Measurements from ENCODE around the gene MUC5B. TPM values are rescaled to one million over a fixed set of nuclear protein-coding genes. Genes with fewer than 3 reads are reported as not detected.

MUC5B gene
- total and polyA plus RNA-seq, 4 donors, result 0.17 to 0.95 (median 0.50) TPM; not detected in 1

GRCh38 chr11:1233351-1234053 is 10.6 kb downstream of the MUC5B start:
- no peaks in the 10 kb centered on the region for H3K36me3 ChIP-seq (ENCODE audit: control insufficient read depth in 4 of 4, insufficient read depth in 3 of 4, low read depth in 1 of 4, low read length in 3 of 4)
- no peak for DNase-seq (ENCODE audit: low spot score)
- TF ChIP-seq SP1 (IDR thresholded peaks at IDR 0.05), result no peak
- no peak for TF ChIP-seq CTCF (IDR thresholded peaks at IDR 0.05; ENCODE audit: low read depth, low read length, missing input control)
- no peak for TF ChIP-seq RAD21 (IDR thresholded peaks at IDR 0.05)
- no peak for TF ChIP-seq REST (IDR thresholded peaks at IDR 0.05)
- TF ChIP-seq HNF4G (IDR thresholded peaks at IDR 0.05), result no peak
- no peak for TF ChIP-seq NR2F2 (IDR thresholded peaks at IDR 0.05)
- TF ChIP-seq YY1 (IDR thresholded peaks at IDR 0.05), result no peak
- no peak for TF ChIP-seq FOXA1 (IDR thresholded peaks at IDR 0.05)
- no peak for TF ChIP-seq HNF4A (conservative IDR thresholded peaks at IDR 0.05)
- TF ChIP-seq FOXA2 (IDR thresholded peaks at IDR 0.05), result no peak
- no peak for TF ChIP-seq GABPA (IDR thresholded peaks at IDR 0.05 in 1 of 2, conservative IDR thresholded peaks at IDR 0.05 in 1 of 2)
- no peak for TF ChIP-seq ATF3 (IDR thresholded peaks at IDR 0.05)
- H3K4me1 ChIP-seq (ENCODE audit: control insufficient read depth in 4 of 4, insufficient read depth in 4 of 4, low read length in 3 of 4), result no peaks in the 10 kb centered on the region
- no peak overlapping the region for H3K9ac ChIP-seq (ENCODE audit: low read depth in 1 of 2, low read length in 2 of 2)
- 78% methylated on average over 21 of the region's 21 CpGs for WGBS
- no peak overlapping the region for H3K4me3 ChIP-seq (ENCODE audit: low read depth in 1 of 3, low read length in 3 of 3)
- no peaks in the 10 kb centered on the region for H3K9me3 ChIP-seq (ENCODE audit: control insufficient read depth in 4 of 4, low read length in 3 of 4)
- H3K27ac ChIP-seq (ENCODE audit: low read depth in 1 of 2, low read length in 2 of 2), result no peak overlapping the region
- H3K27me3 ChIP-seq (ENCODE audit: control insufficient read depth in 4 of 4, insufficient read depth in 4 of 4, low read length in 3 of 4), result no peaks in the 10 kb centered on the region

GRCh38 chr11:1234054-1234720 is 11.3 kb downstream of the MUC5B start:
- Histone ChIP-seq H3K36me3 (ENCODE audit: control insufficient read depth in 4 of 4, insufficient read depth in 3 of 4, low read depth in 1 of 4, low read length in 3 of 4) (no peaks in the 10 kb centered on the region), H3K27me3 (ENCODE audit: control insufficient read depth in 4 of 4, insufficient read depth in 4 of 4, low read length in 3 of 4) (no peaks in the 10 kb centered on the region), H3K9ac (ENCODE audit: low read depth in 1 of 2, low read length in 2 of 2) (no peak overlapping the region), H3K4me1 (ENCODE audit: control insufficient read depth in 4 of 4, insufficient read depth in 4 of 4, low read length in 3 of 4) (no peaks in the 10 kb centered on the region), H3K9me3 (ENCODE audit: control insufficient read depth in 4 of 4, low read length in 3 of 4) (no peaks in the 10 kb centered on the region), H3K27ac (ENCODE audit: low read depth in 1 of 2, low read length in 2 of 2) (no peak overlapping the region), H3K4me3 (ENCODE audit: low read depth in 1 of 3, low read length in 3 of 3) (no peak overlapping the region)
- DNase-seq (ENCODE audit: low spot score), result no peak
- TF ChIP-seq JUND (IDR thresholded peaks at IDR 0.05), result no peak
- no peak for TF ChIP-seq SP1 (IDR thresholded peaks at IDR 0.05)
- TF ChIP-seq TAF1 (conservative IDR thresholded peaks at IDR 0.05), result no peak
- no peak for TF ChIP-seq FOXA2 (IDR thresholded peaks at IDR 0.05)
- TF ChIP-seq REST (IDR thresholded peaks at IDR 0.05), result no peak
- no peak for TF ChIP-seq HNF4G (IDR thresholded peaks at IDR 0.05)
- TF ChIP-seq RAD21 (IDR thresholded peaks at IDR 0.05), result no peak
- TF ChIP-seq CTCF (IDR thresholded peaks at IDR 0.05; ENCODE audit: low read depth, low read length, missing input control), result no peak
- WGBS, result 80% methylated on average over 22 of the region's 22 CpGs

Measured in liver (tissue), 9 donors.